ENCODE data around the gene UBE2J1.

DNA sequence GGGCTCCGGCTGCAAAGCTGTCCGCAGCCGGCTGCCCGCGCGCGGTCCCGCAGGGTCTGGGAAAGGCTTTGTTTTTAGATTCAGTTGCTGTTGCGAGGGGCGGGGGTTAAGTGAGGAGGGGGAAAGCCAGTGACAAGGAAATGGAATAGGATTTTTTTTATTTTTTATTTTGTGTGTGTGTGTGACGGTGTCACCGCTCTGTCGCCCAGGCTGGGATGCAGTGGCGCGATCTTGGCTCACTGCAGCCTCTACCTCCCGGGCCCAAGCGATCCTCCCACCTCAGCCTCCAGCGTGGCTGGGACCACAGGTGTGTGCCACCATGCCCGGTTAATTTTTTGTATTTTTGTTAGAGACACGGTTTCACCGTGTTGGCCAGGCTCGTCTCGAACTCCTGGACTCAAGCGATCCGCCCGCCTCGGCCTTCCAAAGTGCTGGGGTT is 615 bp upstream of the UBE2J1 start:
- TF ChIP-seq, protein P1, sequence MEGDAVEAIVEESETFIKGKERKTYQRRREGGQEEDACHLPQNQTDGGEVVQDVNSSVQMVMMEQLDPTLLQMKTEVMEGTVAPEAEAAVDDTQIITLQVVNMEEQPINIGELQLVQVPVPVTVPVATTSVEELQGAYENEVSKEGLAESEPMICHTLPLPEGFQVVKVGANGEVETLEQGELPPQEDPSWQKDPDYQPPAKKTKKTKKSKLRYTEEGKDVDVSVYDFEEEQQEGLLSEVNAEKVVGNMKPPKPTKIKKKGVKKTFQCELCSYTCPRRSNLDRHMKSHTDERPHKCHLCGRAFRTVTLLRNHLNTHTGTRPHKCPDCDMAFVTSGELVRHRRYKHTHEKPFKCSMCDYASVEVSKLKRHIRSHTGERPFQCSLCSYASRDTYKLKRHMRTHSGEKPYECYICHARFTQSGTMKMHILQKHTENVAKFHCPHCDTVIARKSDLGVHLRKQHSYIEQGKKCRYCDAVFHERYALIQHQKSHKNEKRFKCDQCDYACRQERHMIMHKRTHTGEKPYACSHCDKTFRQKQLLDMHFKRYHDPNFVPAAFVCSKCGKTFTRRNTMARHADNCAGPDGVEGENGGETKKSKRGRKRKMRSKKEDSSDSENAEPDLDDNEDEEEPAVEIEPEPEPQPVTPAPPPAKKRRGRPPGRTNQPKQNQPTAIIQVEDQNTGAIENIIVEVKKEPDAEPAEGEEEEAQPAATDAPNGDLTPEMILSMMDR (IDR thresholded peaks at IDR 0.05 in 2 of 3, conservative IDR thresholded peaks at IDR 0.05 in 1 of 3; ENCODE audit: borderline replicate concordance in 1 of 3, insufficient read depth in 1 of 3, low read depth in 2 of 3, low read length in 2 of 3): no peak
- TF ChIP-seq, protein P2, sequence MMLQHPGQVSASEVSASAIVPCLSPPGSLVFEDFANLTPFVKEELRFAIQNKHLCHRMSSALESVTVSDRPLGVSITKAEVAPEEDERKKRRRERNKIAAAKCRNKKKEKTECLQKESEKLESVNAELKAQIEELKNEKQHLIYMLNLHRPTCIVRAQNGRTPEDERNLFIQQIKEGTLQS (IDR thresholded peaks at IDR 0.05): no peak
- TF ChIP-seq POLR2A (IDR thresholded peaks at IDR 0.05; ENCODE audit: borderline replicate concordance, extremely low read depth, insufficient read depth, insufficient read length) (no peak), EGR1 (IDR thresholded peaks at IDR 0.05; ENCODE audit: low read depth) (no peak), RAD21 (IDR thresholded peaks at IDR 0.05; ENCODE audit: low read depth) (no peak), ZFX (IDR thresholded peaks at IDR 0.05) (no peak), POLR2AphosphoS5 (IDR thresholded peaks at IDR 0.05; ENCODE audit: low read depth, low read length) (no peak), TCF7L2 (IDR thresholded peaks at IDR 0.05; ENCODE audit: borderline replicate concordance, extremely low read depth, insufficient read depth, insufficient read length) (no peak), EZH2 (IDR thresholded peaks at IDR 0.05) (no peak), YY1 (IDR thresholded peaks at IDR 0.05; ENCODE audit: extremely low read depth, insufficient replicate concordance, low read depth, low read length) (no peak), SIN3A (IDR thresholded peaks at IDR 0.05; ENCODE audit: low read depth) (no peak), CEBPB (IDR thresholded peaks at IDR 0.05; ENCODE audit: low read depth) (no peak)
- TF ChIP-seq, protein P3, sequence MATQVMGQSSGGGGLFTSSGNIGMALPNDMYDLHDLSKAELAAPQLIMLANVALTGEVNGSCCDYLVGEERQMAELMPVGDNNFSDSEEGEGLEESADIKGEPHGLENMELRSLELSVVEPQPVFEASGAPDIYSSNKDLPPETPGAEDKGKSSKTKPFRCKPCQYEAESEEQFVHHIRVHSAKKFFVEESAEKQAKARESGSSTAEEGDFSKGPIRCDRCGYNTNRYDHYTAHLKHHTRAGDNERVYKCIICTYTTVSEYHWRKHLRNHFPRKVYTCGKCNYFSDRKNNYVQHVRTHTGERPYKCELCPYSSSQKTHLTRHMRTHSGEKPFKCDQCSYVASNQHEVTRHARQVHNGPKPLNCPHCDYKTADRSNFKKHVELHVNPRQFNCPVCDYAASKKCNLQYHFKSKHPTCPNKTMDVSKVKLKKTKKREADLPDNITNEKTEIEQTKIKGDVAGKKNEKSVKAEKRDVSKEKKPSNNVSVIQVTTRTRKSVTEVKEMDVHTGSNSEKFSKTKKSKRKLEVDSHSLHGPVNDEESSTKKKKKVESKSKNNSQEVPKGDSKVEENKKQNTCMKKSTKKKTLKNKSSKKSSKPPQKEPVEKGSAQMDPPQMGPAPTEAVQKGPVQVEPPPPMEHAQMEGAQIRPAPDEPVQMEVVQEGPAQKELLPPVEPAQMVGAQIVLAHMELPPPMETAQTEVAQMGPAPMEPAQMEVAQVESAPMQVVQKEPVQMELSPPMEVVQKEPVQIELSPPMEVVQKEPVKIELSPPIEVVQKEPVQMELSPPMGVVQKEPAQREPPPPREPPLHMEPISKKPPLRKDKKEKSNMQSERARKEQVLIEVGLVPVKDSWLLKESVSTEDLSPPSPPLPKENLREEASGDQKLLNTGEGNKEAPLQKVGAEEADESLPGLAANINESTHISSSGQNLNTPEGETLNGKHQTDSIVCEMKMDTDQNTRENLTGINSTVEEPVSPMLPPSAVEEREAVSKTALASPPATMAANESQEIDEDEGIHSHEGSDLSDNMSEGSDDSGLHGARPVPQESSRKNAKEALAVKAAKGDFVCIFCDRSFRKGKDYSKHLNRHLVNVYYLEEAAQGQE (IDR thresholded peaks at IDR 0.05; ENCODE audit: low read depth): no peak
